ENCODE measurements around the gene WWC2. TPM values are rescaled to one million over a fixed set of nuclear protein-coding genes. Genes with fewer than 3 reads are reported as not detected.
"Not testable (repeated sequence)": the region's sequence is repeated elsewhere in the genome, so short reads cannot be mapped to it uniquely, and the experiment has no call there.

Gene WWC2
- total RNA-seq, 1 donor = 4.3 TPM

GRCh38 chr4:183144787-183145186, 45.7 kb downstream of the WWC2 start:
- no peaks in the 10 kb centered on the region for H3K9me3 ChIP-seq (ENCODE audit: low read depth, low read length)
- no peaks in the 10 kb centered on the region for H3K27me3 ChIP-seq (ENCODE audit: insufficient read depth, low read length)
- H3K4me3 ChIP-seq (ENCODE audit: low read length) = no peak overlapping the region
- no peaks in the 10 kb centered on the region for H3K4me1 ChIP-seq (ENCODE audit: insufficient read depth, low read length)

- Histone ChIP-seq H3K27me3 (ENCODE audit: insufficient read depth, low read length) (no peaks in the 10 kb centered on the region), H3K9me3 (ENCODE audit: low read depth, low read length) (no peaks in the 10 kb centered on the region), H3K4me1 (ENCODE audit: insufficient read depth, low read length) (no peaks in the 10 kb centered on the region), H3K4me3 (ENCODE audit: low read length) (no peak overlapping the region)
Measured at GRCh38 chr4:183145773-183146172, 46.7 kb downstream of the WWC2 start.

- H3K4me3 ChIP-seq (ENCODE audit: low read length) = no peak overlapping the region
- H3K9me3 ChIP-seq (ENCODE audit: low read depth, low read length) = no peaks in the 10 kb centered on the region
- no peaks in the 10 kb centered on the region for H3K27me3 ChIP-seq (ENCODE audit: insufficient read depth, low read length)
- H3K4me1 ChIP-seq (ENCODE audit: insufficient read depth, low read length) = no peaks in the 10 kb centered on the region
Measured at GRCh38 chr4:183146478-183146877, 47.4 kb downstream of the WWC2 start.

- Histone ChIP-seq H3K27me3 (ENCODE audit: insufficient read depth, low read length) (no peaks in the 10 kb centered on the region), H3K9me3 (ENCODE audit: low read depth, low read length) (no peaks in the 10 kb centered on the region), H3K4me1 (ENCODE audit: insufficient read depth, low read length) (no peaks in the 10 kb centered on the region), H3K4me3 (ENCODE audit: low read length) (no peak overlapping the region)
Measured at GRCh38 chr4:183147196-183147595, 48.1 kb downstream of the WWC2 start.

- Histone ChIP-seq H3K4me3 (ENCODE audit: low read length) (no peak overlapping the region), H3K9me3 (ENCODE audit: low read depth, low read length) (no peaks in the 10 kb centered on the region), H3K4me1 (ENCODE audit: insufficient read depth, low read length) (no peaks in the 10 kb centered on the region), H3K27me3 (ENCODE audit: insufficient read depth, low read length) (no peaks in the 10 kb centered on the region)
Measured at GRCh38 chr4:183147983-183148382, 48.9 kb downstream of the WWC2 start.

- Histone ChIP-seq H3K27me3 (ENCODE audit: insufficient read depth, low read length) (no peaks in the 10 kb centered on the region), H3K4me1 (ENCODE audit: insufficient read depth, low read length) (no peaks in the 10 kb centered on the region), H3K9me3 (ENCODE audit: low read depth, low read length) (no peaks in the 10 kb centered on the region), H3K4me3 (ENCODE audit: low read length) (no peak overlapping the region)
Measured at GRCh38 chr4:183149616-183150539, 50.8 kb downstream of the WWC2 start.

- not testable (repeated sequence) for H3K9me3 ChIP-seq (ENCODE audit: low read depth, low read length); H3K4me1 ChIP-seq (ENCODE audit: insufficient read depth, low read length); H3K4me3 ChIP-seq (ENCODE audit: low read length); H3K27me3 ChIP-seq (ENCODE audit: insufficient read depth, low read length)
Measured at GRCh38 chr4:183150664-183151063, 51.6 kb downstream of the WWC2 start.

GRCh38 chr4:183152232-183152631, 53.2 kb downstream of the WWC2 start:
- H3K4me1 ChIP-seq (ENCODE audit: insufficient read depth, low read length); H3K9me3 ChIP-seq (ENCODE audit: low read depth, low read length); H3K27me3 ChIP-seq (ENCODE audit: insufficient read depth, low read length); H3K4me3 ChIP-seq (ENCODE audit: low read length): not testable (repeated sequence)

GRCh38 chr4:183153190-183153916, 54.3 kb downstream of the WWC2 start:
- Histone ChIP-seq H3K9me3 (ENCODE audit: low read depth, low read length) (no peaks in the 10 kb centered on the region), H3K27me3 (ENCODE audit: insufficient read depth, low read length) (no peaks in the 10 kb centered on the region), H3K4me3 (ENCODE audit: low read length) (no peak overlapping the region), H3K4me1 (ENCODE audit: insufficient read depth, low read length) (no peaks in the 10 kb centered on the region)

GRCh38 chr4:183154701-183155391, 55.8 kb downstream of the WWC2 start:
- Histone ChIP-seq H3K4me1 (ENCODE audit: insufficient read depth, low read length) (no peaks in the 10 kb centered on the region), H3K4me3 (ENCODE audit: low read length) (no peak overlapping the region), H3K9me3 (ENCODE audit: low read depth, low read length) (no peaks in the 10 kb centered on the region)

GRCh38 chr4:183155450-183156184, 56.6 kb downstream of the WWC2 start:
- Histone ChIP-seq H3K27me3 (ENCODE audit: insufficient read depth, low read length) (no peaks in the 10 kb centered on the region), H3K4me1 (ENCODE audit: insufficient read depth, low read length) (no peaks in the 10 kb centered on the region), H3K4me3 (ENCODE audit: low read length) (no peak overlapping the region), H3K9me3 (ENCODE audit: low read depth, low read length) (no peaks in the 10 kb centered on the region)

More at GRCh38 chr4:183154701-183155391, 55.8 kb downstream of the WWC2 start:
- H3K27me3 ChIP-seq (ENCODE audit: insufficient read depth, low read length) = no peaks in the 10 kb centered on the region

- Histone ChIP-seq H3K4me1 (ENCODE audit: insufficient read depth, low read length) (no peaks in the 10 kb centered on the region), H3K9me3 (ENCODE audit: low read depth, low read length) (no peaks in the 10 kb centered on the region)
Measured at GRCh38 chr4:183157215-183157614, 58.2 kb downstream of the WWC2 start.

GRCh38 chr4:183158062-183158461, 59.0 kb downstream of the WWC2 start:
- no peaks in the 10 kb centered on the region for H3K4me1 ChIP-seq (ENCODE audit: insufficient read depth, low read length)
- no peak overlapping the region for H3K4me3 ChIP-seq (ENCODE audit: low read length)
- H3K27me3 ChIP-seq (ENCODE audit: insufficient read depth, low read length) = no peaks in the 10 kb centered on the region
- H3K9me3 ChIP-seq (ENCODE audit: low read depth, low read length) = no peaks in the 10 kb centered on the region

More at GRCh38 chr4:183157215-183157614, 58.2 kb downstream of the WWC2 start:
- H3K27me3 ChIP-seq (ENCODE audit: insufficient read depth, low read length) = no peaks in the 10 kb centered on the region
- H3K4me3 ChIP-seq (ENCODE audit: low read length) = no peak overlapping the region

- no peaks in the 10 kb centered on the region for H3K9me3 ChIP-seq (ENCODE audit: low read depth, low read length)
- no peaks in the 10 kb centered on the region for H3K27me3 ChIP-seq (ENCODE audit: insufficient read depth, low read length)
- no peaks in the 10 kb centered on the region for H3K4me1 ChIP-seq (ENCODE audit: insufficient read depth, low read length)
- no peak overlapping the region for H3K4me3 ChIP-seq (ENCODE audit: low read length)
Measured at GRCh38 chr4:183161630-183162029, 62.6 kb downstream of the WWC2 start.
